ENCODE data around the gene OGT.
"Not testable (repeated sequence)": the region's sequence is repeated elsewhere in the genome, so short reads cannot be mapped to it uniquely, and the experiment has no call there.

OGT gene

DNA sequence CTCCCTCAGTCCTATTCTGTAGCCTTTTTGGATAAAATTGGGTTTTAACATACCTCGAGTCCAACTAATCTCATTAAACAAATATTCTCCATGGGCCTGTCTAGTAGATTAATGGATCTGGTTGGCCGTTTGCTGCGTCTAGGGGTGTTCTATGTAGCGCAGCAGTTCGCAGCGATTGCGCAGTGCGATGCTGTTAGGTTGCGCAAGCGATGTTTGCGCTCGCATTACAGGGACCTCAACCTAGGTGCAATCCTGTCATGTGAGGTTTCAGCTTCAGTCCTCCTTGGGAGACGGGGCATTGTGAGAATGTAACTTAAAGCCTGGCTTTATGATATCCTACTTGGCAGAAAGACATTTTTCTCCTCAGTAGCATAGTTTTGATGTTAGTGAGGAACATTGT is 14.0 kb downstream of the OGT start:
- in situ Hi-C loops (cut with MboI; ENCODE audit: low sequenced_read_pairs): no loop called here
- H3K9me3 ChIP-seq: no peaks in the 10 kb centered on the region
- DNase-seq (ENCODE audit: low spot score in 2 of 2): no peak
- no peaks in the 10 kb centered on the region for H3K27me3 ChIP-seq (ENCODE audit: low read depth)
- peaks cover 36% of the 10 kb centered on the region for H3K4me1 ChIP-seq
- no peak overlapping the region for H3K4me3 ChIP-seq
- H3K36me3 ChIP-seq (replicated peaks): peaks cover 66% of the 10 kb centered on the region

DNA sequence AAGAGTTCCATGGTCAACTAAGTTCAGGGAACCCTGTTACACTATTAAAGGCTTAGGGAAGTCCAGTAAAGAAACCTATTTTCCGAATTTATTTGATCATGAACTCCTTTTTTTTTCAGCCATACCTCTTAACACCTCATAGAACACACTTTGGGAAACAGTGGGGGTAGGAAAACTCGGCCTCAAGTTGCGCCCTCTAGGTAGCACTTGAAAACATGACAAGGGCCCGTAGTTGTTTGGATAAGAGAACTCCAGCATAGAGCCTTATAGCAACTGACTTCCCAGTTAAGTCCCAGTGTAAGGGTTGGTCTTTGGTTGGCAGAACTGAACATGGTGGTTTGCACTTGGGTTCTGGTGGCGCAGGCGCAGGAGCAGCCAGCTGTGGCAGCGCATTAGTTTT is 14.4 kb downstream of the OGT start:
- DNase-seq (ENCODE audit: low spot score in 2 of 2): no peak
- Histone ChIP-seq H3K4me3 (no peak overlapping the region), H3K4me1 (peaks cover 31% of the 10 kb centered on the region), H3K9me3 (no peaks in the 10 kb centered on the region), H3K36me3 (replicated peaks) (peaks cover 66% of the 10 kb centered on the region), H3K27me3 (ENCODE audit: low read depth) (no peaks in the 10 kb centered on the region)
- in situ Hi-C loops (cut with MboI; ENCODE audit: low sequenced_read_pairs): no loop called here

DNA sequence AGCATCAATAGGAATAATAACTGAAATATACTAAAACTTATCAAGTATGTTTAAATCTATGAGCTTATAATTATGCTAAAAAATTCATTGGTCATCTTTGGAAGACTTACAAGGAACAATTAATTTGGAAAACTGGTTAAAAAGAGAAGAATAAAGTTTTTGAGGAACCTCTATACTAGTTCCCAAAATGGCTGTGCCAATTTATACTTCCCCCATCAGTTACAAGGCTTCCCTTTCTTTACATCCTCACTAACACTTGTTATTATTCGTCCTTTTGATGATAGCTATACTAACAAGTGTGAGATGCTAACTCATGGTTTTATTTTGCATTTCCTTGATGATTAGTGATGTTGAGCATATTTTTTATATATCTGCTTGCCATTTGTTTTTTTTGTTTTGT is 17.1 kb downstream of the OGT start:
- H3K4me3 ChIP-seq: no peak overlapping the region
- peaks cover 27% of the 10 kb centered on the region for H3K4me1 ChIP-seq
- H3K27me3 ChIP-seq (ENCODE audit: low read depth): no peaks in the 10 kb centered on the region
- H3K36me3 ChIP-seq (replicated peaks): peaks cover 69% of the 10 kb centered on the region
- H3K9me3 ChIP-seq: no peaks in the 10 kb centered on the region
- DNase-seq (ENCODE audit: low spot score in 2 of 2): no peak
- in situ Hi-C loops (cut with MboI; ENCODE audit: low sequenced_read_pairs): loop anchor here (10.0 kb wide), 1 partner anchor 255 kb away; no protein-coding TSS in a partner anchor

DNA sequence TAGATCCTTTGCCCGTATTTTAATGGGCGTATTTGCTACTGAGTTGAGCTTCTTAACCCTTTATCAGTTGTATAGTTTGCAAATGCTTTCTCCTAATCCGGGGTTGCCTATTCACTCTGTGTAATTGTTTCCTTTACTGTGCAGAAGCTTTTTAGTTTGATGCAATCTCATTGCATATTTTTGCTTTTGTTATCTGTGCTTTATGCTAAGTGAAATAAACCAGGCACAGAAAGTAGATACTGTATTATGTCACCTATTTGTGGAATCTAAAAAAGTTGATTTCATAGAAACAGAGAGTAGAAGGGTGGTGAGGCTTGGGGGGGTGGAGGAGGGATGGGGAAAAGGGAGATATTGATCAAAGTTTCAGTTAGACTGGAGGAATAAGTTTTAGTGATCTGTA is 17.7 kb downstream of the OGT start:
- no peaks in the 10 kb centered on the region for H3K9me3 ChIP-seq
- in situ Hi-C loops (cut with MboI; ENCODE audit: low sequenced_read_pairs): loop anchor here (10.0 kb wide), 1 partner anchor 256 kb away; no protein-coding TSS in a partner anchor

DNA sequence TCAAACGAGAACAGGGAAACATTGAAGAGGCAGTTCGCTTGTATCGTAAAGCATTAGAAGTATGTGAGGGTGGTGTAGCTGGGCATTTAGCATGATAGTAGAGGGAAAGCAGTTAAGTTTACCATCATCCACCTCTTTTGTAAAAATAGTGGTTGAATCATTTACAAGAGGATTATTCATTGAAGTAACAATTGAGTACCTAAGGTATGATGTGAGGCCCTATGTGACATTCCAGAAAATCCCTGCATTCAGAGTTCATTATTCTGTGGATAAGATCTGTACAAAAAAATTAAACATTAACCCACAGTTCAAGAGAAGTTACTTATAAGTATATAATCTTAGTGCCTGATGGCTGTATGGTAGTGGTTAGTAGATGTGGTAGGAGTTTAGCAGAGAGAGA is 23.1 kb downstream of the OGT start:
- in situ Hi-C loops (cut with MboI; ENCODE audit: low sequenced_read_pairs): loop anchor here (10.0 kb wide), 1 partner anchor 261 kb away; no protein-coding TSS in a partner anchor
- no peaks in the 10 kb centered on the region for H3K27me3 ChIP-seq (ENCODE audit: low read depth)
- no peaks in the 10 kb centered on the region for H3K9me3 ChIP-seq
- DNase-seq (ENCODE audit: low spot score in 2 of 2): peak; percentile 51 to 93
- H3K36me3 ChIP-seq (replicated peaks): peaks cover 81% of the 10 kb centered on the region
- H3K4me1 ChIP-seq: peaks cover 21% of the 10 kb centered on the region
- H3K4me3 ChIP-seq: no peak overlapping the region

More for the DNA sequence above, 17.7 kb downstream of the OGT start:
- Histone ChIP-seq H3K4me1 (peaks cover 31% of the 10 kb centered on the region), H3K27me3 (ENCODE audit: low read depth) (no peaks in the 10 kb centered on the region), H3K36me3 (replicated peaks) (peaks cover 67% of the 10 kb centered on the region), H3K4me3 (no peak overlapping the region)
- DNase-seq (ENCODE audit: low spot score in 2 of 2): peak in 1 of 2 experiments; percentile 86

DNA sequence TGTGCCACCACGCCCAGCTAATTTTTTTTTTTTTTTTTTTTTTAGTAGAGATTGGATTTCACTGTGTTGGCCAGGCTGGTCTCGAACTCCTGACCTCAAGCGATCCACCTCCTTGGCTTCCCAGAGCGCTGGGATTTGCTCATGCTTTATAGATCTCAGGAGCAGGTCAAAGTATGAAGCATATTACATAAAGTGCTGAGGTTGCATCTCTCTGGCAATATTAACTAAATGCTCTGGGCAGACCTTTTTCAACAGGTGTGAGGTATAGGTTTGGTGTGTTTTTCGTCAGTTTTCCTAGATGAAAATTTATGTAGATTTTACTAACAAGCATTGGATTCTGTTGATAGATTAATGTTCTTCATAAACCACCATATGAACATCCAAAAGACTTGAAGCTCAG is 26.0 kb downstream of the OGT start:
- Histone ChIP-seq H3K27me3 (ENCODE audit: low read depth) (no peaks in the 10 kb centered on the region), H3K36me3 (replicated peaks) (peaks cover 93% of the 10 kb centered on the region), H3K4me3 (no peak overlapping the region), H3K4me1 (peaks cover 19% of the 10 kb centered on the region), H3K9me3 (no peaks in the 10 kb centered on the region)
- in situ Hi-C loops (cut with MboI; ENCODE audit: low sequenced_read_pairs): loop anchor here (10.0 kb wide), 1 partner anchor 264 kb away; no protein-coding TSS in a partner anchor
- no peak for DNase-seq (ENCODE audit: low spot score in 2 of 2)

DNA sequence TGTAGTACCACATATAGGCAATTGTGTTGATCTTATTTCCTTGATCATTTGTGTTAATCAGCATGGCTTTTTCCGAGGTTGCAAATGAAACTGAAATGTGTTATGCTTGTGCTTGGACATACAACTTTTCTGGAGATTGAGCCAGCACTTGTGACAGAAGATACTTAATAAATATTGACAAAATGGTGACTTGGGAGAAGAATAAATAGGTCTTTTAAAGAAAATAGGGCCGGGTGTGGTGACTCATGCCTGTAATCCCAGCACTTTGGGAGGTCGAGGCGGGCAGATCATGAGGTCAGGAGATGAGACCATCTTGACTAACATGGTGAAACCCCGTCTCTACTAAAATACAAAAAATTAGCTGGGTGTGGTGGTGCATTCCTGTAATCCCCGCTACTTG is 26.9 kb downstream of the OGT start:
- H3K36me3 ChIP-seq (replicated peaks): peaks cover 93% of the 10 kb centered on the region
- in situ Hi-C loops (cut with MboI; ENCODE audit: low sequenced_read_pairs): loop anchor here (5.0 to 10.0 kb wide), 2 partner anchors 167 to 265 kb away; no protein-coding TSS in a partner anchor

DNA sequence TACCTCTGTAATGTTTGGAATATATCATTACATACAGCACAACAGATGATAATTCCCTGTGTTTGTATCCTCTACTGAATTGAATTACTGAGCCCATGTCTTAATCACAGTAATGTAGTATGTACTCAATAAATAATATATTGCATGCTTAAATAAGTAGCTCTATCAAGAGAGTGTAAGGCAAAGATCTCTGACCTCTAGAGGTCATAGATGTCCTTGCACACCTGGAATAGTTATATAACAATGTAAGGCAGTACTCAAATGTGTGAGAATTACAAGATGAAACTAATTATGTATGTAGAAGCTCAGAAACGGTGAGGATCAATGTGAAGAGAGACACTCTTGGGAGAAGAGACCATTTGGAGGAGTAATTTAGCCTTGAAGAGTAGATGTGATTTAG is 31.0 kb downstream of the OGT start:
- Histone ChIP-seq H3K27me3 (ENCODE audit: low read depth) (no peaks in the 10 kb centered on the region), H3K36me3 (replicated peaks) (peaks cover 99% of the 10 kb centered on the region), H3K4me3 (no peak overlapping the region), H3K9me3 (no peaks in the 10 kb centered on the region), H3K4me1 (no peaks in the 10 kb centered on the region)
- in situ Hi-C loops (cut with MboI; ENCODE audit: low sequenced_read_pairs): loop anchor here (5.0 kb wide), 1 partner anchor 172 kb away; no protein-coding TSS in a partner anchor
- DNase-seq (ENCODE audit: low spot score in 2 of 2): no peak

More for the DNA sequence above, 26.9 kb downstream of the OGT start:
- not testable (repeated sequence) for H3K9me3 ChIP-seq; H3K27me3 ChIP-seq (ENCODE audit: low read depth); H3K4me3 ChIP-seq; DNase-seq (ENCODE audit: low spot score in 2 of 2)
- peaks cover 14% of the 10 kb centered on the region for H3K4me1 ChIP-seq

DNA sequence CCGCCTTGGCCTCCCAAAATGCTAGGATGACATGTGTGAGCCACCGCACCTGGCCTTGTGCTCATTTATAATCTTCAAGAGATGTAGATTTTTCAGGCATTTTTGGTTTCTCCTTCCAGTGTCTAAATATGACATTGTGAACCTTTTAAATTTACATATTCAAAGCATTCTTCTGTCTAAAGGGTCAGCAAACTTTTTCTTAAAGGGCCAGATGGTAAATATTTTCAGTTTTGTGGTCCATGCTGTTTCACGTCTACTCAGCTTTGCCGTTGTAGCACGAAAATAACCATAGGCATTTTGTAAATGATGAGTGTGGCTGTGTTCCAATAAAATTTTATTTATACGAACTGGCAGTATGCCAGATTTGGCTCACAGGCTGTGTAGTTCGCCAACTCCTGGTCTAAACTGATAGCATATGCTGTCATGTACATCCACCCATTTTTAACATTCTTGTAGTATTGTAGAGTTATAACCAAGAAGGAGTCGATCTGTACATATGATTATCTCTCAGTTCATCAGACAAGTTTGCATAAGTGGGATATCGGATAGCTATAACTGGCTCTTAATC is 32.7 kb downstream of the OGT start:
- Histone ChIP-seq H3K4me3 (no peak overlapping the region), H3K9me3 (no peaks in the 10 kb centered on the region), H3K36me3 (replicated peaks) (peaks cover 95% of the 10 kb centered on the region), H3K27me3 (ENCODE audit: low read depth) (no peaks in the 10 kb centered on the region), H3K4me1 (no peaks in the 10 kb centered on the region)
- no peak for DNase-seq (ENCODE audit: low spot score in 2 of 2)
- in situ Hi-C loops (cut with MboI; ENCODE audit: low sequenced_read_pairs): no loop called here

DNA sequence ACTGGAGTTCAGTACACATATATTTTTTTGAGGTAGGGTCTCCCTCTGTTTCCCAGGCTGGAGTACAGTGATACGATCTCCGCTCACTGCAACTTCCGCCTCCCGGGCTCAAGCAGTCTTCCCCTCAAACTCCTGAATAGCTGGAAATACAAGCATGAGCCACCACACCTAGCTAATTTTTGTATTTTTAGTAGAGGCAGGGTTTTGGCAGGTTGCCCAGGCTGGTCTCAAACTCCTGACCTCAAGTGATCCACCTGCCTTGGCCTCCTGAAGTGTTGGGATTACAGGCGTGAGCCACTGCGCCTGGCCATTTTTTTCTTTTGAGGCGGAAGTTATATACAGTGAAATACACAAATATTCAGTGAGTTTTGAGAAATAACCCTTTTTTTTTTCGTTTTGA is 38.5 kb downstream of the OGT start:
- peaks cover 95% of the 10 kb centered on the region for H3K36me3 ChIP-seq (replicated peaks)
- H3K4me1 ChIP-seq; H3K27me3 ChIP-seq (ENCODE audit: low read depth); in situ Hi-C loops (cut with MboI; ENCODE audit: low sequenced_read_pairs); H3K4me3 ChIP-seq; DNase-seq (ENCODE audit: low spot score in 2 of 2); H3K9me3 ChIP-seq: not testable (repeated sequence)

DNA sequence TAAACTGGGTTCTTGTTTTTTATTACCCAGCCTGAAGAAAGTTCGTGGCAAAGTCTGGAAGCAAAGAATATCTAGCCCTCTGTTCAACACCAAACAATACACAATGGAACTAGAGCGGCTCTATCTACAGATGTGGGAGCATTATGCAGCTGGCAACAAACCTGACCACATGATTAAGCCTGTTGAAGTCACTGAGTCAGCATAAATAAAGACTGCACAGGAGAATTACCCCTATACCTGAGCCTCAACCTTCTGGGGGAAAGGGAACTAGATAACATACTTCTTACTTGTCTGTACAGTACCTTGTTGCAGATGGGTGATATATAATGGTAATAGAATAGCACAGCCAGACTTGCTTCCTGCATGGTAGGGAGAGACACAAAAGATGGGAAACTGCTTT is 40.7 kb downstream of the OGT start:
- peaks cover 7% of the 10 kb centered on the region for H3K4me1 ChIP-seq
- H3K36me3 ChIP-seq (replicated peaks): peaks cover 84% of the 10 kb centered on the region
- no peak overlapping the region for H3K4me3 ChIP-seq
- in situ Hi-C loops (cut with MboI; ENCODE audit: low sequenced_read_pairs): no loop called here
- no peak for DNase-seq (ENCODE audit: low spot score in 2 of 2)
- no peaks in the 10 kb centered on the region for H3K27me3 ChIP-seq (ENCODE audit: low read depth)
- H3K9me3 ChIP-seq: no peaks in the 10 kb centered on the region

DNA sequence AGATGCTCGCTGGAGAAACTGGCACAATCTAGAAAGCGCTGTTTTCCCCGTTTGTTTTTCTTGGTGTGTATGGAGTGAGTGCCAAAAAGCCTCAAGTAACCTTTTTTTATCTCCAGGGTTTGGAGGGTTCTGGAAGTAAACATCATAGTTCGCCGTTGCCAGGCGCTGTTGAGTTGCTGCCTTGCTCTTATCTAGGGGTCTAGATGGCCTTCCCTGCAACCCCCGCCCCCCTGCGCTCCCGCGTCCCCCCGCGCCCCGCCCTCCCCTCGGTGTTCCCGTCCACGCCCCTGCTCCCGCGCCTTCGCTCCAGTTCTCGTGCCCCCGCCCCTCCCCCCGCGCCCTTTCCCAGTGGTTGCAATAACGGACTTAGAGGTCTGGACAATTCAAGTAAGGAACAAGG is 44.8 kb downstream of the OGT start:
- Histone ChIP-seq H3K36me3 (replicated peaks) (peaks cover 56% of the 10 kb centered on the region), H3K4me1 (peaks cover 7% of the 10 kb centered on the region), H3K27me3 (ENCODE audit: low read depth) (no peaks in the 10 kb centered on the region), H3K4me3 (no peak overlapping the region), H3K9me3 (no peaks in the 10 kb centered on the region)
- DNase-seq (ENCODE audit: low spot score in 2 of 2): peak in 1 of 2 experiments; percentile 21
- in situ Hi-C loops (cut with MboI; ENCODE audit: low sequenced_read_pairs): no loop called here

DNA sequence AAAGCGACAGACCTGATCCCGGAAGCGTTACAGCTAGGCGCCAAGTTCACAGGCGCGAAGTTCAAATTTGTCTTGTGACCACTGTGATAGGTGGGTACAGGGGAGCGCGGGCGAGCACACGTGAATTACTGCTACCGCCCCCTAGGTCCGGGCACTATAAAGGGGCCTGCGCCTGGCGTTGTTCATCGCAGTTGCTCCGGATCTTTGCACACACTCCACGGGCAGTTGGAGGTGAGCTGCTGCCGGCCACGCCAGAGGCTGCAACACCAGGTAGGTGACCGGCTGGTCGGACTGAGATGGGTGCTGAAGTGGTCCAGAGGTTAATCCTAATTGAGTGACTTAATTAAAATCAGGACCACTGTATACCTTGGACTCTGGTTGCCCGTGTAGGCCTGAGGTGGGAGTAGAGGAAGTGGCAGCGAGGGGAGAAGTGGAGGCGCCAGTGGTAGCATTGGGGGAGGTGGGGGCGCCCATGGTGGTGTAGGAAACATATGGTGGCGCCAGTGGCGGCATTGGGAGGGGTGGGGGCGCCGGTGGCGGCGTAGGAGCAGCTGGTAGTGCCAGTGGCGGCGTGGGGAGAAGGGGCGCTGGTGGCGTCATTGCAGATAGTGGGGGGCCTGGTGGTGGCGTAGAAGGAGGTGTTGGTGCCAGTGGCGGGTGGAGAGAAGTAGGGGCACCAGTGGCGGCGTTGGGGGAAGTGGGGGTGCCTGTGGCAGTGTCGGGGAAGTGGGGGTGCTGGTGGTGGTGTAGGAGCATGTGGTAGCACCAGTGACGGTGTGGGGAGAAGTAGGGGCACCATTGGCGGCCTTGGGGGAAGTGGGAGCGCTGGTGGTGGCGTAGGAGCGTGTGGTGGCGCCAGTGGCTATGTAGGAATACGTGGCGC is 45.6 kb downstream of the OGT start, which contains the start of gene GCNA:
Gene GCNA, plus strand, starts transcription at position 185 of the 883 bp plus-strand sequence. CDS start 2,385 bp downstream, outside the sequence.
- H3K4me1 ChIP-seq: peaks cover 7% of the 10 kb centered on the region
- in situ Hi-C loops (cut with MboI; ENCODE audit: low sequenced_read_pairs): no loop called here

More for the DNA sequence above, 45.6 kb downstream of the OGT start, which contains the start of gene GCNA:
- Histone ChIP-seq H3K27me3 (ENCODE audit: low read depth) (no peaks in the 10 kb centered on the region), H3K36me3 (replicated peaks) (peaks cover 49% of the 10 kb centered on the region), H3K4me3 (no peak within 1 kb of the TSS), H3K9me3 (no peaks in the 10 kb centered on the region)
- DNase-seq (ENCODE audit: low spot score in 2 of 2): no peak

All from HAP-1 (cell line).